ENCODE data around the gene MEIOB.

- TF ChIP-seq EZH2phosphoT487 (IDR thresholded peaks at IDR 0.05; ENCODE audit: insufficient read depth, low read depth) (no peak), EZH2 (IDR thresholded peaks at IDR 0.05; ENCODE audit: insufficient read depth, poor library complexity, severe bottlenecking) (no peak)
These were observed 15.9 kb upstream of the MEIOB start for GRCh38 chr16:1887711-1888354.
